ENCODE measurements around the gene PPM1A. TPM values are rescaled to one million over a fixed set of nuclear protein-coding genes. Genes with fewer than 3 reads are reported as not detected.
"Not testable (repeated sequence)": the region's sequence is repeated elsewhere in the genome, so short reads cannot be mapped to it uniquely, and the experiment has no call there.

PPM1A gene
- total RNA-seq, 4 donors from 2014 or later = 40.4 to 60.2 (median 53.6) TPM

DNA sequence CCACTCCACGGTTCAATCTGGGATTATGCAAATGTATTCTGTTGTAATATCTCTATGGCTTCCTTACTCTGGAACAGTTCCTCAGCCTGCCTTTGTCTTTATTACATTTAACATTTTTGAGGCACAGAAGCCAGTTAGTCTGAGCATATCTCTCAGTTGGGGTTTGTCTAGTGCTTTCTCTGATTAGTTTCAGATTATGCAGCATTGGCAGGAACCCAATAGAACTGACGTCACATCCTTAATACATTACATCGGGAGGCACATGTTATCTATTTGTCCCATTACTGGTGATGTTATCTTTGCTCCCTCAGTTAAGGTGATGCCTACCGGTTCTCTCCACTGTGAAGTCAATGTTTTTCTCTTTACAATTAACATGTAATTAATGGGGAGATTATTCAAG lies 62.4 kb downstream of the PPM1A start:
- peaks cover 0 to 8% (median 0%) of the 10 kb centered on the region in 4 donors for H3K27me3 ChIP-seq
- H3K4me1 ChIP-seq = no peaks in the 10 kb centered on the region
- intact Hi-C loops (cut with DNase I) = no loop called here
- no peak overlapping the region for H3K27ac ChIP-seq (replicated peaks in 1 of 4)
- H3K9me3 ChIP-seq = no peaks in the 10 kb centered on the region
- no peak overlapping the region for H3K4me3 ChIP-seq
- no peak for TF ChIP-seq EP300 (IDR thresholded peaks at IDR 0.05)
- no peak for TF ChIP-seq POLR2A (IDR thresholded peaks at IDR 0.05; ENCODE audit: low read depth)
- TF ChIP-seq, protein P1, sequence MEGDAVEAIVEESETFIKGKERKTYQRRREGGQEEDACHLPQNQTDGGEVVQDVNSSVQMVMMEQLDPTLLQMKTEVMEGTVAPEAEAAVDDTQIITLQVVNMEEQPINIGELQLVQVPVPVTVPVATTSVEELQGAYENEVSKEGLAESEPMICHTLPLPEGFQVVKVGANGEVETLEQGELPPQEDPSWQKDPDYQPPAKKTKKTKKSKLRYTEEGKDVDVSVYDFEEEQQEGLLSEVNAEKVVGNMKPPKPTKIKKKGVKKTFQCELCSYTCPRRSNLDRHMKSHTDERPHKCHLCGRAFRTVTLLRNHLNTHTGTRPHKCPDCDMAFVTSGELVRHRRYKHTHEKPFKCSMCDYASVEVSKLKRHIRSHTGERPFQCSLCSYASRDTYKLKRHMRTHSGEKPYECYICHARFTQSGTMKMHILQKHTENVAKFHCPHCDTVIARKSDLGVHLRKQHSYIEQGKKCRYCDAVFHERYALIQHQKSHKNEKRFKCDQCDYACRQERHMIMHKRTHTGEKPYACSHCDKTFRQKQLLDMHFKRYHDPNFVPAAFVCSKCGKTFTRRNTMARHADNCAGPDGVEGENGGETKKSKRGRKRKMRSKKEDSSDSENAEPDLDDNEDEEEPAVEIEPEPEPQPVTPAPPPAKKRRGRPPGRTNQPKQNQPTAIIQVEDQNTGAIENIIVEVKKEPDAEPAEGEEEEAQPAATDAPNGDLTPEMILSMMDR (IDR thresholded peaks at IDR 0.05) = no peak
- TF ChIP-seq POLR2AphosphoS5 (IDR thresholded peaks at IDR 0.05) = no peak
- H3K36me3 ChIP-seq = no peaks in the 10 kb centered on the region
- WGBS = 44% methylated on average over 4 of the region's 4 CpGs
- no peak for DNase-seq (ENCODE audit: extremely low spot score)

DNA sequence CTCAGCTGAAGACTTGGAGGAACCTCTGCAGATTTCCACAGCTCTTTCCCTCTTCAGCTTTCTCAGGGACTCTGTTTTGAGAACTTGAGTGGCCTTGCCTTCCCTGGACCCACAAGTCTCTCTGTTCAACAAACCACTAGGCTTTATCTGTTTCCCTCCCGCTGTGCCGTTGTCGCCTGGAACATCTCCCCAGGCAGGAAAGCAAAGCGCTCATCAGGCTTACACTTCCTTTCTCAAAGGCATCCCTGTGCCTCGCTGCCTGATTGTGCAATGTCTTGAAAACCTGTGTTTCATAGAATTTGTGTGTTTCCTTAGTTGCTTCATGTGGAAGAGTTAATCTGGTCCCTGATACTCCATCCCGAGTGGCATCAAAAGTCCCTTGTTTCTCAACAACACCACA lies 64.1 kb downstream of the PPM1A start:
- Histone ChIP-seq H3K4me1 (no peaks in the 10 kb centered on the region), H3K4me3 (no peak overlapping the region), H3K36me3 (no peaks in the 10 kb centered on the region), H3K27ac (replicated peaks in 1 of 4) (no peak overlapping the region), H3K9me3 (no peaks in the 10 kb centered on the region), H3K27me3 (peaks cover 0 to 9% (median 0%) of the 10 kb centered on the region in 4 donors)
- DNase-seq (ENCODE audit: extremely low spot score) = no peak
- intact Hi-C loops (cut with DNase I) = no loop called here
- WGBS = 69% methylated on average over 6 of the region's 6 CpGs
- TF ChIP-seq POLR2A (IDR thresholded peaks at IDR 0.05; ENCODE audit: low read depth) (no peak), EP300 (IDR thresholded peaks at IDR 0.05) (no peak), POLR2AphosphoS5 (IDR thresholded peaks at IDR 0.05) (no peak)
- TF ChIP-seq, protein P1 (IDR thresholded peaks at IDR 0.05) = no peak

DNA sequence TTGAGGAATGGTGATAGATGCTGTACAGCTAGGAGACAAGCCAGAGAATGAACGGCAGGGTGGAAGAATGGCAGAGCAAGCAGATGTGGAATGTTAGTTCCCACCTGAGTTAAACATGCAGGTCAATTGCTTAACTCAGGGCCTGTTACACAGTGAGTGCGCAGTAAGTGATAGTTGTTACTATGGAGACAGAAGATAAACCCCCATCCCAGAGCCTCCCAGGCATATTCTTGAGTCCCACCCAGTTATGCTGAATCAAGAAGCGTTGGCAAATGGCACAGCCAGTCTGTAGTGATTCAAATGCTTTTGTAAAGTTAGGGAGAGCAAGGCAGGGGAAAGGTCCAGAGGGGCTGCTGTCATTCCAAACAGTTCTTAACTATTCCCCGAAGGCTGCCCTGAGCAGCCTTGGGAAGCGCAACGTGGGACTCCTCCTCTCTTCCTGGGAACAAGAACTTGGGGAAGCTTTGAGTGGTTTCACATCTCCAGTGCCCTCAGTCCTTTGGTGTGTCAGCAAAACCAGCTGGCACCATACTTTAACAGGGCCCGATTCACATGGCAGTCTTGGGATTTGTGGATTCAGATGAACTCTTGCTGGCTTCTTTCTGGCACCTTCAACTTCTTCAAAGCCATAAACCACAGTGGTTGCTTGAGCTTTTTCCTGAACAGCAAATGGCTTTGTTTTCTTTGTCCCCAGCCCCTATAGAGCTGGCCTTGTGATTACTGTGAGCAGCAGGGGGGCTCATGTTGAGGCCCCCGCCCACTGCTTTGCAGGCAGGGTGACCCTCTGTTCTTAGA lies 66.4 kb downstream of the PPM1A start:
- 86% methylated on average over 5 of the region's 8 CpGs for WGBS
- Histone ChIP-seq H3K4me1 (no peaks in the 10 kb centered on the region), H3K27ac (replicated peaks in 1 of 4) (no peak overlapping the region), H3K9me3 (no peaks in the 10 kb centered on the region), H3K4me3 (no peak overlapping the region), H3K27me3 (peaks cover 0 to 9% (median 0%) of the 10 kb centered on the region in 4 donors), H3K36me3 (no peaks in the 10 kb centered on the region)
- no peak for DNase-seq (ENCODE audit: extremely low spot score)
- intact Hi-C loops (cut with DNase I) = no loop called here
- TF ChIP-seq POLR2A (IDR thresholded peaks at IDR 0.05; ENCODE audit: low read depth) = no peak
- TF ChIP-seq, protein P1 (IDR thresholded peaks at IDR 0.05) = no peak
- no peak for TF ChIP-seq POLR2AphosphoS5 (IDR thresholded peaks at IDR 0.05)
- TF ChIP-seq EP300 (IDR thresholded peaks at IDR 0.05) = no peak

DNA sequence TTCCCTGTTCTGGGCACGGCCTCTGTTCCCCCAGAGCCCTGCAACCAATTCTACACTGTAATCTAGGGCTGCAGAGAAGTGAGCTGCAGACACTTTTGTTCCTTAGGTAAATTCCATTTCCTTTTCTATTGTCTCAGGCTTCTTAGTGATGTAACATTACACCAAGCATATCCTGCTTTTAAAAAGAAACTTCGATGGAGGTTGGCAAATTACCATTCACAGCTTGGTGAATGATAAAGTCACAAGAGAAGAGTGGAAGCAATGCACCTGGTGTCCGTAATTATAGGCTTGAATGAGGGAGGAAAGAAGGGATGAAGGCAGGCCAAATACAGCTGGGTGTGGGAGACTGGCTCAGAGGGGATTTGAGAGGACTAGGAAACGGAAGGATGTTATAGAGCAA lies 68.6 kb downstream of the PPM1A start:
- DNase-seq (ENCODE audit: extremely low spot score) = no peak
- intact Hi-C loops (cut with DNase I) = no loop called here
- Histone ChIP-seq H3K9me3 (no peaks in the 10 kb centered on the region), H3K4me1 (no peaks in the 10 kb centered on the region), H3K27ac (replicated peaks in 1 of 4) (no peak overlapping the region), H3K36me3 (no peaks in the 10 kb centered on the region), H3K4me3 (no peak overlapping the region), H3K27me3 (peaks cover 0 to 9% (median 0%) of the 10 kb centered on the region in 4 donors)
- no peak for TF ChIP-seq POLR2AphosphoS5 (IDR thresholded peaks at IDR 0.05)
- TF ChIP-seq, protein P1 (IDR thresholded peaks at IDR 0.05) = no peak
- TF ChIP-seq EP300 (IDR thresholded peaks at IDR 0.05) = no peak
- TF ChIP-seq POLR2A (IDR thresholded peaks at IDR 0.05; ENCODE audit: low read depth) = no peak
- 71% methylated on average over 4 of the region's 4 CpGs for WGBS

DNA sequence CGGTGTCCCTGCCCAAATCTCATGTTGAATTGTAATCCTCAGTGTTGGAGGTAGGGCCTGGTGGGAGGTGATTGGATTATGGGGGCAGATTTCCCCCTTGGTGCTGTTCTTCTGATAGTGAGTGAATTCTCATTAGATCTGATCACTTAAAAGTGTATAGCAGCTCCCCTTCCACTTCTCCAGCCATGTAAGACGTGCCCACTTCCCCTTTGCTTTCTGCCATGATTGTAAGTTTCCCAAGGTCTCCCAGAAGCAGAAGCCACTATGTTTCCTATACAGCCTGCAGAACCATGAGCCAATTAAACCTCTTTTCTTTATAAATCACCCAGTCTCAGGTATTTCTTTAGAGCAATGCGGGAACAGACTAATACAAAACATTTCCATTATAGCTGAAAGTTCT lies 71.8 kb downstream of the PPM1A start:
- not testable (repeated sequence) for H3K27me3 ChIP-seq; H3K27ac ChIP-seq (replicated peaks in 1 of 4); H3K36me3 ChIP-seq; H3K9me3 ChIP-seq; DNase-seq (ENCODE audit: extremely low spot score); H3K4me1 ChIP-seq; H3K4me3 ChIP-seq
- 86% methylated on average over 3 of the region's 3 CpGs for WGBS
- intact Hi-C loops (cut with DNase I) = loop anchor here (10.0 kb wide), 1 partner anchor 126 kb away; no protein-coding TSS in a partner anchor
